DMS153 treated with DMSO at 0.1 percent for 48 hours (cell line): Measurements from ENCODE around the gene ARGLU1.
"Not testable (repeated sequence)": the region's sequence is repeated elsewhere in the genome, so short reads cannot be mapped to it uniquely, and the experiment has no call there.

Experiments used
- DNase-seq: peaks from one replicate; lab custom pipeline; 2025; ENCODE audit not compliant: unreplicated experiment; lab: John Stamatoyannopoulos, UW

Gene ARGLU1

GRCh38 chr13:106567474-106568298 lies at the start of gene ARGLU1:
ARGLU1 (minus strand) TSS chr13:106568137; CDS start chr13:106567919, 218 bp downstream.
- DNase-seq: peak; percentile 93

GRCh38 chr13:106617561-106617960 lies 49.6 kb upstream of the ARGLU1 start:
- DNase-seq: no peak

GRCh38 chr13:106616729-106617128 lies 48.8 kb upstream of the ARGLU1 start:
- no peak for DNase-seq

GRCh38 chr13:106614874-106615273 lies 46.9 kb upstream of the ARGLU1 start:
- no peak for DNase-seq

GRCh38 chr13:106612688-106613087 lies 44.8 kb upstream of the ARGLU1 start:
- DNase-seq: no peak

GRCh38 chr13:106610486-106610885 lies 42.5 kb upstream of the ARGLU1 start:
- no peak for DNase-seq

- DNase-seq: no peak
These were observed 41.2 kb upstream of the ARGLU1 start for GRCh38 chr13:106609116-106609515.

GRCh38 chr13:106603546-106603945 lies 35.6 kb upstream of the ARGLU1 start:
- DNase-seq: no peak

GRCh38 chr13:106602178-106602577 lies 34.2 kb upstream of the ARGLU1 start:
- DNase-seq: peak; percentile 32

GRCh38 chr13:106601489-106601888 lies 33.6 kb upstream of the ARGLU1 start:
- DNase-seq: no peak

GRCh38 chr13:106600798-106601135 lies 32.8 kb upstream of the ARGLU1 start:
- DNase-seq: not testable (repeated sequence)

- no peak for DNase-seq
These were observed 32.2 kb upstream of the ARGLU1 start for GRCh38 chr13:106599875-106600797.

- no peak for DNase-seq
These were observed 29.9 kb upstream of the ARGLU1 start for GRCh38 chr13:106597749-106598395.

- DNase-seq: no peak
These were observed 29.2 kb upstream of the ARGLU1 start for GRCh38 chr13:106597186-106597585.

- DNase-seq: no peak
These were observed 28.5 kb upstream of the ARGLU1 start for GRCh38 chr13:106596275-106596937.

GRCh38 chr13:106595625-106596024 lies 27.7 kb upstream of the ARGLU1 start:
- DNase-seq: no peak

- DNase-seq: no peak
These were observed 27.0 kb upstream of the ARGLU1 start for GRCh38 chr13:106594980-106595379.

GRCh38 chr13:106593132-106593531 lies 25.2 kb upstream of the ARGLU1 start:
- DNase-seq: no peak

GRCh38 chr13:106591299-106591698 lies 23.4 kb upstream of the ARGLU1 start:
- DNase-seq: no peak

- DNase-seq: no peak
These were observed 21.8 kb upstream of the ARGLU1 start for GRCh38 chr13:106589716-106590115.

- no peak for DNase-seq
These were observed 20.4 kb upstream of the ARGLU1 start for GRCh38 chr13:106588367-106588766.
